Coronary artery (tissue), 2 donors: ENCODE measurements around the gene DOCK9.

Experiments used
- DNase-seq: peaks from one replicate; pipeline ENCODE4 v3.0.0-alpha.2; 2017; ENCODE audit warnings: low spot score
- H3K27ac ChIP-seq, 2 donors: fragments of 200-600 bp; sonication (generic); one replicate each; pipeline ENCODE4 v1.5.1; 2016 to 2019
- H3K4me3 ChIP-seq: fragments of 200-600 bp; sonication (generic); 2 replicates; pipeline ENCODE4 v1.5.1; 2016; ENCODE audit warnings: mild to moderate bottlenecking, moderate library complexity
- CTCF ChIP-seq: fragments of 200-600 bp; sonication (generic); IDR thresholded peaks from one replicate; pipeline ENCODE4 v1.5.1; 2019; ENCODE audit warnings: antibody characterized with exemption

The DOCK9 gene

GRCh38 chr13:98871727-98872126 is 106.1 kb downstream of the DOCK9 start:
- H3K4me3 ChIP-seq: no peak overlapping the region
- DNase-seq: no peak
- H3K27ac ChIP-seq: no peak overlapping the region
- no peak for TF ChIP-seq CTCF

DNA sequence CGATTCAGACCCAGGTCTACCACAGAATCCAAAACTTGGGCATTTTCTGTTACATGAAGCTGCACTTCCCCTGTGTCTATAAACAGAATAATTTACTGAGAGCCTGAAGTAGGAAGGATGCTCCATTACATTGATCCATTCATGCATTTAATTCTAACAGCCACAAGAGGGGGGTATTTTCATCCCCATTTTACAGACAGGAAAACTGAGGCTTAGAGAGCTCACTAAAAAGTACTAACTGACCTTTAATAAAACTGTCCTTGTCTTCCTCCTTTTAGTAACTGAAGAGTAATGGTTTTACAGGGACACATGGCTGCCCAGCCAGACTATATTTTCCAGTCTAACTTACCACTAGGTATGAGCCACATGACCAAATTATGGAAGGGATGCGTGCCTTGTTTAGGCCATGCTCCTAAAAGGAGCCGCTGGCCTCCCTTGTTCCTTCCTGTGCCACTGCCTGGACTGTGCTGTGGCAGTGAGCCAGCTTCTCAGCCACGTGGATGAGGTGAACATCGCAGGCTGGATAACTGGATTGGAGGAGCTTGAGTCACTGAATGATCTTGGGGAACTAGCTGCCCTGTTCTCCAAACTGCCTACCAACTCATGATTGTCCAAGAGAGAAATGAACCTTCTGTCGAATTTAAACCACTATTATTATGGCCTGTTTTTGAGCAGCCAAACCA is 108.3 kb downstream of the DOCK9 start:
- no peak for TF ChIP-seq CTCF
- Histone ChIP-seq H3K27ac (no peak overlapping the region), H3K4me3 (no peak overlapping the region)
- no peak for DNase-seq

DNA sequence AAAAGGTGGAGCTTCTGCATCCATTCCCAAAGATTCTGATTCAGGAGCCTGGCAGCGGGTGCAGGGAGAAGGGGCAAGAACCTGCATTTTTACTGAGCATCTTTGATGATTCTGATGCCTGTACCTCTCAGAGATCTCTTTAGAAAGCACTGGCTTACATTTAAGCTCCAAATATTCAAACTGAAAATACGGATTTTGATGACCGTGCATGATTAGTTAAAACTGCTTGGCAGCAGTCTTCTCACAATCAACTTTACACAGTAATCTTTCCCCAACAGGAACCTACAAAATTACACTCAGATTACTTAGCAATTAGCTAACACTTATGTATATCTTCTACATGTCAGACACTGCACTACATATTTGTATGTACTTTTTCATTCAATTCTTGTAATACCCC is 108.9 kb downstream of the DOCK9 start:
- no peak for TF ChIP-seq CTCF
- Histone ChIP-seq H3K27ac (no peak overlapping the region), H3K4me3 (no peak overlapping the region)
- DNase-seq: no peak

GRCh38 chr13:98866882-98867281 is 111.0 kb downstream of the DOCK9 start:
- no peak for TF ChIP-seq CTCF
- no peak for DNase-seq
- no peak overlapping the region for H3K4me3 ChIP-seq
- H3K27ac ChIP-seq: no peak overlapping the region

- peak overlapping the region in 1 of 2 donors; percentile 17 for H3K27ac ChIP-seq
- no peak overlapping the region for H3K4me3 ChIP-seq
- DNase-seq: no peak
- TF ChIP-seq CTCF: no peak
These were observed 117.4 kb downstream of the DOCK9 start for GRCh38 chr13:98860491-98860890.

DNA sequence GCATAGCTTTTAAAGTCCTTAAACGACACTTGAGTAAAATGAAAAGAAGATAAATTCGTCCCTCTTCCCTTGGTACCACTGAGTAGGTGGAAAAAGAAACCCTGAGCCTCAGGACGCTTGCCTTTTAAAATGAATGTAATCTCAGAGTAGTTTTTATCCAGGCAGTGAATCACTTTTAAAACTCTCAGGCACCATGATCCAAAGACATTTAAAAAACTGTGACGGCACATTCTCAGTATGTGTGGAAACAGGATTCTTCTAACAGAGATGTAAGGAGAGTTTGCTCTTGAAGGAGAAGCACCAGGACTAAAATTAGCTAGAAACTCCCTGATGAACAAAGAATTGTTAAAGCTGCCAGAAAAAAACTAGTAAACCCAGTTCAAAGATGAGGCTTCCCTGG is 119.7 kb downstream of the DOCK9 start:
- no peak overlapping the region for H3K4me3 ChIP-seq
- no peak for TF ChIP-seq CTCF
- no peak for DNase-seq

DNA sequence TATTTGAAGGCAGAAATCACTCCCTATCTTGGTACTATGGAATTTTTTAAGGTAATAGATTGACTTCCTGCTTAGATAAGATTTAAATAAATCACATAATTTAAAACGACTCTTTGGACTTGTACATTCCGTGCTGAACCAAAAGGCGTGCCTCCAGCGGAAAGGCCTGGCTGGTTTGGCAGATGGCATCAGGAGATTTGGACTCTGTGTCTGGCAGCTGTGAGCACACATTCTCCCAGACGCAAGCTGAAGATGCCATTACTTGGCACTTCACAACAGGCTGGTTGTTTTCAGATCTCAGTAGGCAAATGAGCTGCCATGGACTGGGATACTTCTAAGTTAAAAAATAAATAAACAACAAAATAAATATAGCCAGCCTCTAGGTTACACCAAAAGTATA is 120.9 kb downstream of the DOCK9 start:
- no peak for DNase-seq
- Histone ChIP-seq H3K4me3 (no peak overlapping the region), H3K27ac (no peak overlapping the region)
- no peak for TF ChIP-seq CTCF

More for the DNA sequence above, 119.7 kb downstream of the DOCK9 start:
- no peak overlapping the region for H3K27ac ChIP-seq
